GM12874 (cell line): ENCODE results near the gene GLRX3.

Experiments
- TF ChIP-seq, protein P1 (sequence below): IDR thresholded peaks from 2 replicates; pipeline ENCODE4 v1.5.1; 2011; ENCODE audit warnings: low read depth, mild to moderate bottlenecking, control low read depth, low read length, moderate library complexity; ENCODE audit not compliant: insufficient read depth

Gene GLRX3

DNA sequence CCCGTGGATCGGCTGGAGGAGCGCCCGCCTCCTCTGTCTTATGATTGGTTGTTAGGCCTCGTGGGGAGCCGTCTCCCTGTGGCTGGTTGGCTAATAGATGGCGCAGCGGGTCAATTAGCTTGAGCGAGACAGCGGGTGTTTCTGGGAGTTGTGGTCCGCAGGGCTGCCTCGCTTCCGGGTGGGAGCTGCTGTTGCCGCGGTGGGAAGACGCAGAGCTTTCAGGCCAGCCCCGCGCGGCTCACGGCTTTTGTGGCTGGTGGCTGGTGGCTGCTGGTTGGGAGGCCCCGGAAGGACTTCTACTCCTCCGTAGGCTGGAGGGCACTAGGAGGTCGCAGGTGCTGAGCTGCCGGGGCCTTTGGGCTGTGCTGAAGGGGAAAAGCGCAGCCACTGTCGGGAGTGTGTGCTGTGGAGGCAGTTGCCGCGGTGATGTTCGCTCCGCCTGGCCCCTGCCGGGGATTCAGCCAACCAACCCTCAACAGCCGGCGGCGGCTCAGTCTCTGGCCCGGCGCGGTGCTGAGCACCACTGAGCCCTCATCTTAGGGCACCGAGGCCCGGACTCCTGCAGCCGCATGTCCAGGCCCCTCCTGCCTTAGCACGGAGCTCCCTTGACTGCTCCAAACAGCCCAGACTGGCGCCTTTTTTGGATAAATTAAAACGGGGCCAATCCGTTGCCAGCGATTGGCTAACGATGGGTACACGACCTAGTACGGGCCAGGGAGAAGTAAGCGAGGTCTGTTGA lies 24.9 kb upstream of the GLRX3 start:
- TF ChIP-seq, protein P1, sequence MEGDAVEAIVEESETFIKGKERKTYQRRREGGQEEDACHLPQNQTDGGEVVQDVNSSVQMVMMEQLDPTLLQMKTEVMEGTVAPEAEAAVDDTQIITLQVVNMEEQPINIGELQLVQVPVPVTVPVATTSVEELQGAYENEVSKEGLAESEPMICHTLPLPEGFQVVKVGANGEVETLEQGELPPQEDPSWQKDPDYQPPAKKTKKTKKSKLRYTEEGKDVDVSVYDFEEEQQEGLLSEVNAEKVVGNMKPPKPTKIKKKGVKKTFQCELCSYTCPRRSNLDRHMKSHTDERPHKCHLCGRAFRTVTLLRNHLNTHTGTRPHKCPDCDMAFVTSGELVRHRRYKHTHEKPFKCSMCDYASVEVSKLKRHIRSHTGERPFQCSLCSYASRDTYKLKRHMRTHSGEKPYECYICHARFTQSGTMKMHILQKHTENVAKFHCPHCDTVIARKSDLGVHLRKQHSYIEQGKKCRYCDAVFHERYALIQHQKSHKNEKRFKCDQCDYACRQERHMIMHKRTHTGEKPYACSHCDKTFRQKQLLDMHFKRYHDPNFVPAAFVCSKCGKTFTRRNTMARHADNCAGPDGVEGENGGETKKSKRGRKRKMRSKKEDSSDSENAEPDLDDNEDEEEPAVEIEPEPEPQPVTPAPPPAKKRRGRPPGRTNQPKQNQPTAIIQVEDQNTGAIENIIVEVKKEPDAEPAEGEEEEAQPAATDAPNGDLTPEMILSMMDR: no peak

DNA sequence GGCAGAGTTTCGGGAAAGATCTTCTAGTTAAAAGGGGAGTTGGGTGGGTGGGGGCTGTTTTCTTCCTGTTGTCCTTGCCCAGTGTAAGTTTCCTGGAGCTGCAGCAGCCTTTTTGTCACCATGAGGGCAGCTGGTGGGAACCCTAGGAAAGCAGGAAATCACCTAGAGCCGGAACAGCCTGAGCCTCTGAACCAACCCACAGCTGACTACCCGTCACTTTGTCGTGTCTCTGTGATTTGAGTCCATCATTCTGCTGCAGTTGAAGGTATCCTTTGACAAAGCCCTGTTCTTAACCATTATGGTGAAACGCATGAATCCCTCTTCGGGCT lies 24.4 kb upstream of the GLRX3 start:
- TF ChIP-seq, protein P1: no peak

DNA sequence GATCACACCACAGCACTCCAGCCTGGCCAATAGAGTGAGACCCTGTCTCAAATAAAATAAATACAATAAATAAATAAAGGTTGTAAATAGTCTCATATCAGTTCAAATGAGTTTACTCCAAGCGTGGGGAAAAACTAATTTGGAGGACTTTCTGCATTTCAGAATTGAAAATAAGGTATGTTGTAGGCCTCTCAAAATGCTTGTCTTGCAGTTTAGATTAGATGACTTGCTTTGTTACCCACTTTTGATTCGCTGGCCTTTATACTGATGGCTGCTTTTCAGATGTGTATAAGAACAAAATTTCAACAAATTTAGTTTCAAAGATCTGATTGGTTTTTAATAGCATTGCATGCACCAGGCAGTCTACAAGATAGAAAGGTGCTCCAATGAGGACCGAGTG lies 23.4 kb upstream of the GLRX3 start:
- TF ChIP-seq, protein P1: no peak

GRCh38 chr10:130121486-130122079 lies 14.6 kb upstream of the GLRX3 start:
- TF ChIP-seq, protein P1: no peak

DNA sequence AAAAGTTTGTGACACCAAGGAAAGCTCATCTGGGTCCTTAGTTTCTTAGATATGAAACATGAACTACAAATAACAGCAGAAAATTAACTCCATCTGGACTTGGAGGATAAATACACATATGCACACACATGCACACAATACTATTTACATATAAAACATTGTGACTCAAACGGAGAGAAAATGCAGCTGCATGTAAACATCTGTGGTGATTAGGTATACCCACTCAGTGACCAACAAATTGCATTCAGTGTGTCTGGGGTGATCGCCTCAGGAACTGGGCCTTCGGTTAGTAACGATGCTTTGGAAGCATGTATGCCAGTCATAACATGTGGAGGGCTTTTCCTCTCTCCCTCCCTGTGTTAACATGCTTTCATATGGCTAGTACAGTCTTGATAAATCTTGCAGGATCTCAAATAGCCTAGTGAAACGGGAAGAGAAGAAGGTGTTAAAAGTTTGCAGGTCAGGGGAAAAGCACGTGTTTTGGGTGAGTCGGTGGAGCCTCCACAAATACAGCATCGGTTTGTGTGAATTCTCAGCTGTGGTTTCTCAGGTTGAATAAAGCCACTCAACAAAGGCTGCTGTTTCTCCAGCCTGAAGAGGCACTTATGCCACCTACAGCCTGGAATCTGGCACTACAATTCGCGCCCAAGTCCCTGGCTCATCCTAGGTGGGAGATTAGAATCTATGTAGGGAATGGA lies 8.7 kb upstream of the GLRX3 start:
- TF ChIP-seq, protein P1: peak; percentile 68

GRCh38 chr10:130128062-130128781 lies 8.0 kb upstream of the GLRX3 start:
- TF ChIP-seq, protein P1: no peak

GRCh38 chr10:130128922-130129321 lies 7.3 kb upstream of the GLRX3 start:
- TF ChIP-seq, protein P1: no peak
